GM18861 (cell line): ENCODE measurements around the gene LSR.
"Not testable (repeated sequence)": the region's sequence is repeated elsewhere in the genome, so short reads cannot be mapped to it uniquely, and the experiment has no call there.

Experiments
- ATAC-seq: cut with Tn5 transposase; IDR thresholded peaks from one replicate; pipeline ENCODE4 v1.9.1; 2021; ENCODE audit not compliant: unreplicated experiment

Gene LSR

GRCh38 chr19:35284153-35285094 is 35.6 kb downstream of the LSR start:
- ATAC-seq = no peak

- no peak for ATAC-seq
Measured at GRCh38 chr19:35285095-35285449, 36.3 kb downstream of the LSR start.

GRCh38 chr19:35285465-35285864 is 36.7 kb downstream of the LSR start:
- ATAC-seq = not testable (repeated sequence)

- not testable (repeated sequence) for ATAC-seq
Measured at GRCh38 chr19:35286101-35286500, 37.3 kb downstream of the LSR start.

GRCh38 chr19:35287713-35288112 is 38.9 kb downstream of the LSR start:
- no peak for ATAC-seq

- ATAC-seq = no peak
Measured at GRCh38 chr19:35288331-35288730, 39.5 kb downstream of the LSR start.

GRCh38 chr19:35288906-35289305 is 40.1 kb downstream of the LSR start:
- ATAC-seq = no peak

GRCh38 chr19:35290381-35291127 is 41.8 kb downstream of the LSR start:
- ATAC-seq = no peak

GRCh38 chr19:35291259-35291658 is 42.5 kb downstream of the LSR start:
- no peak for ATAC-seq

- ATAC-seq = no peak
Measured at GRCh38 chr19:35291916-35292315, 43.1 kb downstream of the LSR start, which contains the start of gene MAG. Gene MAG, plus strand, starts transcription at chr19:35292161. Its CDS starts 3,248 bp downstream, at chr19:35295409.

GRCh38 chr19:35292421-35293362 is 43.9 kb downstream of the LSR start:
- ATAC-seq = no peak

GRCh38 chr19:35293363-35293739 is 44.5 kb downstream of the LSR start:
- no peak for ATAC-seq

GRCh38 chr19:35293808-35294207 is 45.0 kb downstream of the LSR start:
- ATAC-seq = no peak

GRCh38 chr19:35294328-35294727 is 45.5 kb downstream of the LSR start:
- no peak for ATAC-seq

- no peak for ATAC-seq
Measured at GRCh38 chr19:35294859-35295791, 46.3 kb downstream of the LSR start.

GRCh38 chr19:35295792-35296462 is 47.1 kb downstream of the LSR start:
- no peak for ATAC-seq

- ATAC-seq = no peak
Measured at GRCh38 chr19:35296644-35297514, 48.1 kb downstream of the LSR start.

- no peak for ATAC-seq
Measured at GRCh38 chr19:35297515-35297848, 48.7 kb downstream of the LSR start.
